Activated T-helper 17 cell treated with anti-CD3 and anti-CD28 coated beads, Interleukin-2, amount 50 U/mL, for 72 hours (primary cell): Measurements from ENCODE around the gene SEC63. TPM values are rescaled to one million over a fixed set of nuclear protein-coding genes. Genes with fewer than 3 reads are reported as not detected.

Experiments used
- ATAC-seq: fragments of 150-1000 bp; cut with Tn5 transposase; replicated peaks from 2 replicates; pipeline ENCODE4 v1.10.0; 2021; ENCODE audit warnings: mild to moderate bottlenecking, moderate library complexity
- H3K27ac Mint-ChIP-seq: one replicate; pipeline ENCODE4 v1.8.0; 2022; ENCODE audit warnings: mixed read lengths
- H3K27me3 Mint-ChIP-seq: one replicate; pipeline ENCODE4 v1.8.0; 2022; ENCODE audit warnings: mixed read lengths
- H3K36me3 Mint-ChIP-seq: one replicate; pipeline ENCODE4 v1.8.0; 2022; ENCODE audit warnings: low read depth, mild to moderate bottlenecking, mixed read lengths
- H3K4me1 Mint-ChIP-seq: one replicate; pipeline ENCODE4 v1.8.0; 2022; ENCODE audit warnings: mixed read lengths
- H3K4me3 Mint-ChIP-seq: one replicate; pipeline ENCODE4 v1.8.0; 2022; ENCODE audit warnings: mild to moderate bottlenecking, mixed read lengths
- H3K9me3 Mint-ChIP-seq: one replicate; pipeline ENCODE4 v1.8.0; 2022; ENCODE audit warnings: mixed read lengths
- total RNA-seq, 2 donors: library from RNA; stranded (reverse); gene quantifications; one replicate each; pipeline ENCODE4 v1.2.3, GENCODE V29; 2022

The SEC63 gene
- total RNA-seq, 2 donors from 2014 or later = 72.6 to 88.0 TPM

GRCh38 chr6:107845777-107846176 is 112.2 kb downstream of the SEC63 start:
- Mint-ChIP-seq H3K36me3 (no peaks in the 10 kb centered on the region), H3K9me3 (no peaks in the 10 kb centered on the region), H3K27ac (no peak overlapping the region), H3K27me3 (no peaks in the 10 kb centered on the region), H3K4me1 (peaks cover 11% of the 10 kb centered on the region), H3K4me3 (no peak overlapping the region)
- ATAC-seq = no peak

GRCh38 chr6:107843400-107843799 is 114.6 kb downstream of the SEC63 start:
- peak; percentile 36 for ATAC-seq
- no peaks in the 10 kb centered on the region for H3K36me3 Mint-ChIP-seq
- no peaks in the 10 kb centered on the region for H3K9me3 Mint-ChIP-seq
- peak overlapping the region; percentile 59 for H3K27ac Mint-ChIP-seq
- H3K4me3 Mint-ChIP-seq = peak overlapping the region; percentile 56
- H3K4me1 Mint-ChIP-seq = peaks cover 11% of the 10 kb centered on the region
- H3K27me3 Mint-ChIP-seq = no peaks in the 10 kb centered on the region

GRCh38 chr6:107841275-107841670 is 116.7 kb downstream of the SEC63 start:
- H3K36me3 Mint-ChIP-seq = no peaks in the 10 kb centered on the region
- H3K4me3 Mint-ChIP-seq = no peak overlapping the region
- H3K9me3 Mint-ChIP-seq = no peaks in the 10 kb centered on the region
- no peak for ATAC-seq
- no peaks in the 10 kb centered on the region for H3K27me3 Mint-ChIP-seq
- H3K4me1 Mint-ChIP-seq = peaks cover 11% of the 10 kb centered on the region
- no peak overlapping the region for H3K27ac Mint-ChIP-seq

GRCh38 chr6:107840636-107841274 is 117.3 kb downstream of the SEC63 start:
- Mint-ChIP-seq H3K36me3 (no peaks in the 10 kb centered on the region), H3K27ac (no peak overlapping the region), H3K4me3 (no peak overlapping the region), H3K27me3 (no peaks in the 10 kb centered on the region), H3K9me3 (no peaks in the 10 kb centered on the region), H3K4me1 (peaks cover 11% of the 10 kb centered on the region)
- ATAC-seq = no peak

- Mint-ChIP-seq H3K36me3 (no peaks in the 10 kb centered on the region), H3K27me3 (no peaks in the 10 kb centered on the region), H3K27ac (peak overlapping the region; percentile 29), H3K9me3 (no peaks in the 10 kb centered on the region), H3K4me3 (peak overlapping the region; percentile 54), H3K4me1 (peaks cover 17% of the 10 kb centered on the region)
- ATAC-seq = no peak
These were observed 124.9 kb downstream of the SEC63 start for GRCh38 chr6:107833136-107833535.

GRCh38 chr6:107832151-107833056 is 125.6 kb downstream of the SEC63 start:
- ATAC-seq = peak; percentile 69
- peak overlapping the region; percentile 29 for H3K27ac Mint-ChIP-seq

GRCh38 chr6:107830060-107830459 is 127.9 kb downstream of the SEC63 start:
- ATAC-seq = peak; percentile 49
- Mint-ChIP-seq H3K4me3 (no peak overlapping the region), H3K27ac (no peak overlapping the region), H3K27me3 (no peaks in the 10 kb centered on the region), H3K9me3 (no peaks in the 10 kb centered on the region), H3K36me3 (no peaks in the 10 kb centered on the region), H3K4me1 (peaks cover 21% of the 10 kb centered on the region)

More at GRCh38 chr6:107832151-107833056, 125.6 kb downstream of the SEC63 start:
- Mint-ChIP-seq H3K27me3 (no peaks in the 10 kb centered on the region), H3K4me1 (peaks cover 21% of the 10 kb centered on the region), H3K36me3 (no peaks in the 10 kb centered on the region), H3K9me3 (no peaks in the 10 kb centered on the region), H3K4me3 (peak overlapping the region; percentile 54)

- peaks cover 29% of the 10 kb centered on the region for H3K4me1 Mint-ChIP-seq
- H3K36me3 Mint-ChIP-seq = peaks cover 6% of the 10 kb centered on the region
- H3K4me3 Mint-ChIP-seq = no peak overlapping the region
- ATAC-seq = no peak
- H3K27me3 Mint-ChIP-seq = no peaks in the 10 kb centered on the region
- H3K9me3 Mint-ChIP-seq = no peaks in the 10 kb centered on the region
- no peak overlapping the region for H3K27ac Mint-ChIP-seq
These were observed 130.5 kb downstream of the SEC63 start for GRCh38 chr6:107827541-107827940.

GRCh38 chr6:107823047-107823557 is 134.9 kb downstream of the SEC63 start:
- peaks cover 57% of the 10 kb centered on the region for H3K4me1 Mint-ChIP-seq
- peak overlapping the region; percentile 95 for H3K4me3 Mint-ChIP-seq
- H3K9me3 Mint-ChIP-seq = no peaks in the 10 kb centered on the region
- H3K36me3 Mint-ChIP-seq = peaks cover 6% of the 10 kb centered on the region
- peak; percentile 65 for ATAC-seq
- H3K27me3 Mint-ChIP-seq = no peaks in the 10 kb centered on the region
- H3K27ac Mint-ChIP-seq = peak overlapping the region; percentile 94

GRCh38 chr6:107822176-107823046 is 135.6 kb downstream of the SEC63 start:
- H3K27ac Mint-ChIP-seq = peak overlapping the region; percentile 94
- peaks cover 61% of the 10 kb centered on the region for H3K4me1 Mint-ChIP-seq
- H3K27me3 Mint-ChIP-seq = no peaks in the 10 kb centered on the region
- peak; percentile 25 for ATAC-seq
- H3K36me3 Mint-ChIP-seq = peaks cover 6% of the 10 kb centered on the region
- peak overlapping the region; percentile 95 for H3K4me3 Mint-ChIP-seq
- no peaks in the 10 kb centered on the region for H3K9me3 Mint-ChIP-seq

GRCh38 chr6:107821591-107821990 is 136.4 kb downstream of the SEC63 start:
- H3K27me3 Mint-ChIP-seq = no peaks in the 10 kb centered on the region
- H3K4me1 Mint-ChIP-seq = peaks cover 62% of the 10 kb centered on the region
- H3K4me3 Mint-ChIP-seq = peak overlapping the region; percentile 95
- H3K36me3 Mint-ChIP-seq = peaks cover 6% of the 10 kb centered on the region
- no peaks in the 10 kb centered on the region for H3K9me3 Mint-ChIP-seq
- H3K27ac Mint-ChIP-seq = peak overlapping the region; percentile 94
- ATAC-seq = no peak

- Mint-ChIP-seq H3K4me1 (peaks cover 62% of the 10 kb centered on the region), H3K27ac (peak overlapping the region; percentile 94), H3K36me3 (peaks cover 6% of the 10 kb centered on the region), H3K4me3 (peak overlapping the region; percentile 95), H3K27me3 (no peaks in the 10 kb centered on the region), H3K9me3 (no peaks in the 10 kb centered on the region)
- no peak for ATAC-seq
These were observed 137.4 kb downstream of the SEC63 start for GRCh38 chr6:107820338-107821261.

GRCh38 chr6:107819964-107820337 is 138.1 kb downstream of the SEC63 start:
- peak overlapping the region; percentile 94 for H3K27ac Mint-ChIP-seq
- peaks cover 6% of the 10 kb centered on the region for H3K36me3 Mint-ChIP-seq
- H3K4me3 Mint-ChIP-seq = peak overlapping the region; percentile 95
- H3K4me1 Mint-ChIP-seq = peaks cover 62% of the 10 kb centered on the region
- no peaks in the 10 kb centered on the region for H3K27me3 Mint-ChIP-seq
- no peaks in the 10 kb centered on the region for H3K9me3 Mint-ChIP-seq
- no peak for ATAC-seq
